ENCODE results near the gene PRMT2.

DNA sequence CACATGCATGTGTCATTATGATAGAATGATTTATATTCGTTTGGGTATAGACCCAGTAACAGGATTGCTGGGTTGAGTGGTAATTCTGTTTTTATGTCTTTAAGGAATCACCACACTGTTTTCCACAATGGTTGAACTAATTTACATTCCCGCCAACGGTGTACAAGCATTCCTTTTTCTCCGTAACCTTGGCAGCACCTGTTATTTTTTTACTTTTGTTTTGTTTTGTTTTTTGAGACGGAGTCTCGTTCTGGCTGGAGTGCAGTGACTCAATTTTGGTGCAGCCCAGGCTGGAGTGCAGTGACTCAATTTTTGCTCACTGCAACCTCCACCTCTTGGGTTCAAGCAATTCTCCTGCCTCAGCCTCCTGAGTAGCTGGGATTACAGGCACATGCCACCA lies 22.1 kb upstream of the PRMT2 start:
- no peak for TF ChIP-seq EZH2 (IDR thresholded peaks at IDR 0.05)
- TF ChIP-seq POLR2AphosphoS5 (IDR thresholded peaks at IDR 0.05; ENCODE audit: borderline replicate concordance, low read depth, low read length): no peak
- TF ChIP-seq FOXP2 (optimal IDR thresholded peaks at IDR 0.05; ENCODE audit: control extremely low read depth, extremely low read length, insufficient read depth): no peak

Measured in SK-N-MC (cell line).